GM12865 (cell line): ENCODE results near the gene CHRNA9.
"Not testable (repeated sequence)": the region's sequence is repeated elsewhere in the genome, so short reads cannot be mapped to it uniquely, and the experiment has no call there.

Experiments used
- DNase-seq: peaks from one replicate; pipeline ENCODE4 v3.0.0; 2010; ENCODE audit warnings: low read depth
- H3K4me3 ChIP-seq: 2 replicates; pipeline ENCODE4 v1.5.1; 2011; ENCODE audit warnings: mild to moderate bottlenecking, low read depth, low read length, control low read depth
- TF ChIP-seq, protein P1 (sequence below): IDR thresholded peaks from 2 replicates; pipeline ENCODE4 v1.5.1; 2011; ENCODE audit warnings: low read length, control low read depth, low read depth, inconsistent platforms; ENCODE audit not compliant: insufficient read depth; ENCODE audit errors: missing control alignments

The CHRNA9 gene

GRCh38 chr4:40334591-40335524 lies at the start of gene CHRNA9:
Gene CHRNA9, plus strand, starts transcription at chr4:40335333. Its CDS starts 135 bp downstream, at chr4:40335468.
- H3K4me3 ChIP-seq, result no peak within 1 kb of the TSS
- DNase-seq, result no peak
- TF ChIP-seq, protein P1, sequence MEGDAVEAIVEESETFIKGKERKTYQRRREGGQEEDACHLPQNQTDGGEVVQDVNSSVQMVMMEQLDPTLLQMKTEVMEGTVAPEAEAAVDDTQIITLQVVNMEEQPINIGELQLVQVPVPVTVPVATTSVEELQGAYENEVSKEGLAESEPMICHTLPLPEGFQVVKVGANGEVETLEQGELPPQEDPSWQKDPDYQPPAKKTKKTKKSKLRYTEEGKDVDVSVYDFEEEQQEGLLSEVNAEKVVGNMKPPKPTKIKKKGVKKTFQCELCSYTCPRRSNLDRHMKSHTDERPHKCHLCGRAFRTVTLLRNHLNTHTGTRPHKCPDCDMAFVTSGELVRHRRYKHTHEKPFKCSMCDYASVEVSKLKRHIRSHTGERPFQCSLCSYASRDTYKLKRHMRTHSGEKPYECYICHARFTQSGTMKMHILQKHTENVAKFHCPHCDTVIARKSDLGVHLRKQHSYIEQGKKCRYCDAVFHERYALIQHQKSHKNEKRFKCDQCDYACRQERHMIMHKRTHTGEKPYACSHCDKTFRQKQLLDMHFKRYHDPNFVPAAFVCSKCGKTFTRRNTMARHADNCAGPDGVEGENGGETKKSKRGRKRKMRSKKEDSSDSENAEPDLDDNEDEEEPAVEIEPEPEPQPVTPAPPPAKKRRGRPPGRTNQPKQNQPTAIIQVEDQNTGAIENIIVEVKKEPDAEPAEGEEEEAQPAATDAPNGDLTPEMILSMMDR, result no peak

DNA sequence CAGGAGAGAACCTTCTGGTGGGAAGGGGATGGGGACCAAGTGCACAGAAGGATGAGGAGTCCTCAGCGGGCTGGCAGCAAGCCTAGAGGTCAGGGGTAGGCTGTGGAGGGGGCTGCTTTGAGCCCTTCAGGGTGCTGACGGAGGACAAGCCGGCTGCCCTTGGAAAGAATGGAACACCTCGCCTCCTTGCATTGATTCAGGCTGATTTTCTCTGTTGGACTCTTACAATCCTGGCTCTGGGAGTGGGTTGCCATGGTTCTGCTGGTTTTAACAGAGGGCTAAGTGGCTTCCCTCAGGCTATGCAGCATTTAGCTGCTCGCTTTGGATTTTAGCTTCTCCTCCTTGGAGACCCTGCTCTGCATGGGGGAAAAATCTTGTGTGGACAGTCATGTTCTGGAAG lies 49.4 kb upstream of the CHRNA9 start:
- no peak for DNase-seq
- TF ChIP-seq, protein P1, result no peak
- H3K4me3 ChIP-seq, result no peak overlapping the region

DNA sequence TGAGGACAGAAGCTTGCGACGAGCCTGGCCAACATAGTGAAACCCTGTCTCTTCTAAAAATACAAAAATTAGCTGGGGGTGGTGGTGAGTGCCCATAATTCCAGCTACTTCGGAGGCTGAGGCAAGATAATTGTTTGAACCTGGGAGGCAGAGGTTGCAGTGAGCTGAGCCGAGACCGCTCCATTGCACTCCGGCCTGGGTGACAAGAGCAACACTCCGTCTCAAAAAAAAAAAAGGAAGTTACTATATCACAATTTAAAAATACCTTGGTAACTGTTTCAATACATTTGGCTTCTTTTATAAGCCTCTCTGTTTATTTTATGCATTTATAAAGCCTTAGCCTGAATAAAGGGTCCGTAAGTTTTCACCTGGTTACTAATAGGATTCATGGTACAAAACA lies 46.6 kb upstream of the CHRNA9 start:
- DNase-seq, result no peak
- no peak overlapping the region for H3K4me3 ChIP-seq
- TF ChIP-seq, protein P1, result no peak

DNA sequence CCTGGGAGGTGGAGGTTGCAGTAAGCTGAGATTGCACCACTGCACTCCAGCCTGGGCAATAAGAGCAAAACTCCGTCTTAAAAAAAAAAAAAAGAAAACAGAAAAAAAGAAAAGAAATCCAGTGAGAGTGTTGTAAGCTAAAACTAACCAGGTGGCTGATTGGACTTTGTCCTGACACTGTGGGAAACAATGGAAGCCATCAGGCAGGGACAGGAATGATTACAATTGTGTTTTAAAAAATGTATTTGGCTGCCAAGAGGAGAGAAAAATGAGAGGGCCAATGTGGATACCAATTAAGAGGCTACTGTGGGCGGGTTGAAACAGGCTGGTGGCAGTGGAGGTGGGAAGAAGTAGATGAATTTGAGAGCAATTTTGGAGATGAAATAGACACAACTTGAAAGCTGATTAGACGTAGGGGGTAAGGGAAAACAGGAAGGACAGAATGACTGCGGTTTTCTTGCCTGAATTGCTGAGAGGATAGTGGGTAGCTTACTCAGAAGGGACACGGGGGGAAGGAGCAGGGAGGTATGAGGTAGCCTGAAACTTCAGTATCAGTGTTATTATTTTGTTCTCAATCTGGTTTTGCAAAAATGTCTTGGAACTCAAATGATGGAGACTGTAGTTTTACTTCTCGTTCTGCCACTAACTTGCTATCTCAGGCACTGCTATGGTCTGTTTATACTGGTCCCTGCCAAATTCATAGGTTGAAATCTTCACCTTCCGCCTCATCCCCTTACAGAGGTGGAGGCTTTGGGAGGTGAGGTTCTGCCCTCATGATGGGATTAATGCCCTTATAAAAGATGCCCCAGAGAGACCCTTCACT lies 45.6 kb upstream of the CHRNA9 start:
- TF ChIP-seq, protein P1, result no peak
- peak; percentile 49 for DNase-seq
- no peak overlapping the region for H3K4me3 ChIP-seq

GRCh38 chr4:40290611-40291186 lies 44.4 kb upstream of the CHRNA9 start:
- DNase-seq, H3K4me3 ChIP-seq: not testable (repeated sequence)

GRCh38 chr4:40292313-40292759 lies 42.8 kb upstream of the CHRNA9 start:
- TF ChIP-seq, protein P1, result no peak
- no peak overlapping the region for H3K4me3 ChIP-seq
- no peak for DNase-seq

GRCh38 chr4:40294339-40294738 lies 40.8 kb upstream of the CHRNA9 start:
- TF ChIP-seq, protein P1, result no peak
- no peak overlapping the region for H3K4me3 ChIP-seq
- DNase-seq, result no peak

DNA sequence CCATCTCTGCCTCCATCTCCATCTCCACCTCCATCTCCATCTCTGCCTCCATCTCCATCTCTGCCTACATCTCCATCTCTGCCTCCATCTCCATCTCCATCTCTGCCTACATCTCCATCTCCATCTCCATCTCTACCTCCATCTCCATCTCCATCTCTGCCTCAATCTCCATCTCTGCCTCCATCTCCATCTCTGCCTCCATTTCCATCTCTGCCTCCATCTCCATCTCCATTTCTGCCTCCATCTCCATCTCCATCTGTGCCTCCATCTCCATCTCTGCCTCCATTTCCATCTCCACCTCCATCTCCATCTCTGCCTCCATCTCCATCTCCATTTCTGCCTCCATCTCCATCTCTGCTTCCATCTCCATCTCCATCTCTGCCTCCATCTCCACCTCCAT lies 40.1 kb upstream of the CHRNA9 start:
- not testable (repeated sequence) for H3K4me3 ChIP-seq

More for the DNA sequence above, 40.1 kb upstream of the CHRNA9 start:
- not testable (repeated sequence) for DNase-seq
